Measurements from ENCODE around the gene CLECL1.
"Not testable (repeated sequence)": the region's sequence is repeated elsewhere in the genome, so short reads cannot be mapped to it uniquely, and the experiment has no call there.

The CLECL1 gene

DNA sequence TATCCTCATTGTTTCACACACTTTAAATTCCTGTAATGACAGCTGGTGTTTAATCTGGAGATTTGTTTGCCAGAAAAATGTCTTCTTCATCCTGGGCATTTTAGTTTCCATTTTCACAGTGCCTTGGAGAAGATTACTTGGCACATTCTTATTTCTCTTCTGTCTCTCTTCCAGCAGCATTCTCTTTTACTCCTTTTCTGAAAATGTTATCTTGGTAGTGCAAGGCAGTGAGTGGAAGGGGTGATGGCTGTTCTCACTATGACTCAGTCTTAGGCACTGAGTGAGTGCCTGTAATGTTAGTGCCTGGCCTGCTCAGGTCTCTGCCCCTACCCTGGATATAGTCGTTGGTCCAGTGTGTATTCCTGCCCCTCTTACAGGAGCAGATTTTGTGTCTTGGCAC is 13.1 kb downstream of the CLECL1 start:
- DNase-seq (ENCODE audit: low spot score): no peak

DNA sequence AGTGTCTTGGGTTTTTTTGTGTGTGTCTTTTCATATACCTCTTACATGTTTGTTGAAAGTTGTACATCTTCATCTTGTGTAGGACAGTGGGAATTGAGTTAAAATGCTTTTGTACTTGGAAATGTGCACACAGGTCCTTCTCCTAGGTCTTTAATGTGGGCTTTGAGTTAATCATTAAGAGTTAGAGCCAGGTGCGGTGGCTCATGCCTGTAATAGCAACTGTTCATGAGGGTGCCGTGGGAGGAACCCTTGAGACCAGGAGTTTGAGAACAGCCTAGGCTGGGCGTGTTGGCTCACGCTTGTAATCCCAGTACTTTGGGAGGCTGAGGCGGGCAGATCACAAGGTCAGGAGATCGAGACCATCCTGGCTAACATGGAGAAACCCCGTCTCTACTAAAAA is 13.9 kb downstream of the CLECL1 start:
- DNase-seq (ENCODE audit: low spot score): no peak

DNA sequence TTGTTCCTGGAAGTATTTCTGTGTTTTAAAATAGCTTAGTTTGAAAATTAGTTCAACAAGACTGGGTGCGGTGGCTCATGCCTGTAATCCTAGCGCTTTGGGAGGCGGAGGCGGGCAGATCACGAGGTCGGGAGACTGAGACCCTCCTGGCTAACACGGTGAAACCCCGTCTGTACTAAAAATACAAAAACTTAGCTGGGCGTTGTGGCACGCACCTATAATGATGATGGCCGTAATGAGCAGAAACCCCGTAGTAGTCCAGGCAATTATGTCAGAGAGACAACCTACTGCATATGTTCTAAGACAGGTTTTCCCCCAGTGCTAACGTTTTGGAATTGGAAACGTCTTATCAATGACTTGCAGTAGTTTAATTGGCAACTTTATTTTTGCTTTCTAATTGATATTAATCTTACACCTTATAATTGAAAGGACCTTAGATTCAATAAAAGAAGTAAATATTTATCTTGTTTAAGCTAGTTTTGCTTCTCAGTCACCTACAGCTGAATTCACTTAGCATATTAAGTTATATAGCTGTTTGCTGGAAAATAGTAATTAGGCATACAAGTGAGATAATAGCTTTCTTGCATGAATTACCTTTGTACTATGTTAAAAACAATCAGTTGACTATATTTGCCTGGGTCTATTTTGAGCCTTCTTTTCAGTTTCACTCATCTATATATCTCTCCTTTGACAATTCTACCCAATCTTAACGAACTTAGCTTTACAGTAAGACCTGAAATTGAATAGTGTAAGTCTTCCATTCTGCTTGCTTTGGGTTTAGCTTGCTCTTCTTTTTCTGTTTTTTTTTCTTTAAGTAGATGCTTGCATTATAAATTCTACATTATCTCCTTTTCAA is 15.6 kb downstream of the CLECL1 start:
- no peak for DNase-seq (ENCODE audit: low spot score)

DNA sequence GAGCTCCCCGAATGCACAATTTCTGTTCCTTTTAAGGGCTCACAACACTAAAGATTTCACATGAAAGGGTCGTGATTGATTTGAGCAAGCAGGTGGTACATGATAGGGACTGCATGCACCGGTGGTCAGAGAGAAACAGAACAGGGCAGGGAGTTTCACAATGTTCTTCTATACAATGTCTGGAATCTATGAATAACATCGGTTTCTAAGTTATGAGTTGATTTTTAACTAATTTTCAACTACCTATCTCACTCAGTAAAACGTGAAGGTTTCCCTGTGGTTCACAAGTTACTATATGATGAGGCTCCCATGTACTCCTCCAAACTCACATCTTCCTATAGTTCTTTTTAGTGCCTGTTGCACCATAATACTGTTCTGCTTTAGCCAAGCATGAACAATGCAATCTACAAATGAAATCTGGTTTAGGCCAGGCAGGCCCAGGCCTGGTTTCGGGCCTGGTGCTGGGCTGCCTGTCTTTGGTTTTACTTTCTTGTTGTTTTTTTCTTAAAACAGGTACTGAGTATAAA is 19.8 kb downstream of the CLECL1 start:
- not testable (repeated sequence) for DNase-seq (ENCODE audit: low spot score)

DNA sequence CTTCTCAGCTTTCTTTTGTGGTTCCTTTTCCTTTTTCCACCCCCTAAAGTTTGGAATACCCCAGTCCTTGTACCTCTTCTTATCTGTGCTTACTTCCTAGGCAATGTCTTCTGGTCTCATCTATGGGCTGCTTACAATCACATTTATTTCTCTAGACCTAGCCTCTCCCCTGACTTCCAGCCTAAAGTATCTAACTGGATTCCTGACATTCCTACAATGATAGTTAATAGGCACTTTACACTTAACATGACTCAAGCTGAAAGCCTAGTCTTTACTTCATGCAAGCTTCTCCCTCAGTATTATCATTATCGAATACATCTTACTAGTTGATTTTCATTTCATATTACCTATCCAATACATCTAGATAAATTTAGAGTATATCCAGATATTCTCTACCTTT is 21.2 kb downstream of the CLECL1 start:
- peak; percentile 31 for DNase-seq (ENCODE audit: low spot score)

DNA sequence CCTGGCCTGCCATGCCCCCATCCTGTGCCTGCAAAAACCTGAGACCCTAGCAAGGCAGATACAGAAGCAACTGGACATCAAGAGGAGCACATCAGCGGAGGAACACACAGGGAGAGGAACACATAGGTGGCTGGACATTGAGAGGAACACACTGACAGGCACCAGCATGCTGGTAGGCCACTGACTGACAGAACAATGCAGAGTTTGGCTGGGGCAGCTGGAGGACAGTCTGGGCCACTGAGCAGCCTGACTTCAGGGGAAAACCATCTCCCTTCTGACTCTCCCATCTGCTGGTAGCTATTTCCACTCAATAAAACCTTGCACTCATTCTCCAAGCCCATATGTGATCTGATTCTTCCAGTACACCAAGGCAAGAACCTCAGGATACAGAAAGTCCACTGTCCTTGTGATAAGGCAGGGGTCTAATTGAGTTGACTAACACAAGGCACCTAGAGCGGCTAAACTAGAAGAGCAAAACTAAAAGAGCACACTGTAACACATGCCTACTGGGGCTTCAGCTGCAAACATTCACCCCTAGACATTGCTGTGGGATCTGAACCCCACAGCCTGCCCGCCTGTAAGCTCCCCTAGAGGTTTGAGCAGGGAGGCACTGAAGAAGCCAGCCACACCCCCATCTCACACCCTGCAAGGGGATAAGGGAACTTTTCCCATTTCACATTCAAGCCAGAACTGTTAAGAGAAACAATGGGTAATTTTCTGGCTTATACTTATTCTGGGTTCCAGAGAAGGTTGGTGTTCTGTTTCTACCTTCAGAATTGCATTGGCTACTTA is 22.1 kb downstream of the CLECL1 start:
- no peak for DNase-seq (ENCODE audit: low spot score)

DNA sequence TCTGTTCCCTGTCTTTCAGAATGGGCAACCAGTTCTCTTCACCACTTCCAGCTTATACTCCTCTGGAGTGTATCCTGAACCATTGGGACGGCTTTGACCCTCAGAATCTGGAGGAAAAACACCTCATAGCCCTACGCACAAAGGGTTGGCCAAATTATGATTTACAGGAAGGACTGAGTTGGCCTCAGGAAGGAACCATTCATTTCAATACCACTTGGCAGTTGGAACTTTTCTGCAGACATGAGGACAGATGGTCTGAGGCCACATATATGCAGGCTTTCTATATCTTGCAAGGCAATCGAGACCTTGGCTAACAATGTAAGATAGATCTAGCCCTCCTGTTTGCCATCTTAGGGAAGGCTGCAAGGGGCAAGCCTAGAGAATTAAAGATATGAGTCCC is 24.0 kb downstream of the CLECL1 start:
- no peak for DNase-seq (ENCODE audit: low spot score)

DNA sequence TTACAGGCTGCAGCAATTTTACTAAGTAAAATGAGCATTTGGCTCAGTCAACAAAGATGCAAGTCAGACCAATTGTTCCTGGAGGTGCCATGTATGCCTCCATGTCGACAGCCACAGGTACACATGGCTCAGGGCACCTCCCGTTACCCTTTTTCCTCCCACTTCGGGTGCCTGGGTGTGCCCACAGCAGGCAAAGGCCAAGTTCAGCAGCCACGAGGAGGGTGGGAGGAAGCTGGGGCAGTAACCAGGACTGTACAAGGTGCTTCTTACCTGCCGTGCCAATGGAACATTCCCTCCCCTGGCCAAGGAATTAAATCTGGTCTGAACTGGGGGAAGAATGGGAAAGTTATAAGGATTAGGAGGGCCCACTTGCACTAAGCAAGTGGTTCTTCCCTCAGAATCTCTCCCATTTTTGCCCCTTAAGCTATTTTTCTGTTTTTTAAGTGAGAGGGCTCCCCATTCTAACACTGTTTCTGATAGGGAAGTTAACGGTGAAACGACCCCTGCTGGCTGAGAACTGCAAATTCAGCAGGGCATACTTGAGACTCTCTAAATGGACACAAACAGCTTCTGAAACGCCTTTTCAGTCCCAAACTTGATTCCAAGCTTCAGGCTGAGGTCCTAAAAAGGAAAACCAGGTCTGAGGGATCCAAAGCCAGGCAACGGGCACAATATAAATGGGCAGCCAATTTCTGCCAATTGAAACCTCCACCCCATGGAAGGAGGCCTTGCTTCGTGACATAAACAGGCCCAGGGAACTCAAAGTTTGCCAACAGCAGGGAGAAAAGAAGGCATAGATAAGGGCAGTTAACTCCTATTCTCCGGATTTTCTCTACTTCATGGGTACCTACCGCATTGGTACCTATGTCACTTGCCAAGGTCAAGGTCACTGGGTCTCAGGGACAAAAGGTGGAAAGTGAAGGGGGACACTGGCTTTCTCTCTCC is 24.8 kb downstream of the CLECL1 start:
- peak; percentile 56 for DNase-seq (ENCODE audit: low spot score)

DNA sequence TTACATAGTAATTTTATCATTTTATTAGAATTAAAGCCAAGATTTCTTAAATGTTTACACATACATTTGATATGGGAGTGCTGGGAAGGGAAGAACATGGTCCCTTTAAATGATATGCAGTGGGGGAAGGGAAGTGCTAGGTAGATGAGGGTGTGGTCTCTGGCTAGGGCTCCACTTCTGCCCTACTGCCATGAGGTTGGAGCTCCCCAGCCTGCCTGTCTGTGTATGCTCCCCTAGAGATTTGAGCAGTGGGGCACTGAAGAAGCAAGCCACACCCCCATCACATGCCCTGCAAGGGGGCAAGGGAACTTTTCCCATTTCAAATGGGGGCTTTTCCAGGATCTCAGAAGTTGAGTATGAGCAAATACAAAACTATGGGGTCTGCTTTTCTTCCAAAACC is 25.5 kb downstream of the CLECL1 start:
- no peak for DNase-seq (ENCODE audit: low spot score)

DNA sequence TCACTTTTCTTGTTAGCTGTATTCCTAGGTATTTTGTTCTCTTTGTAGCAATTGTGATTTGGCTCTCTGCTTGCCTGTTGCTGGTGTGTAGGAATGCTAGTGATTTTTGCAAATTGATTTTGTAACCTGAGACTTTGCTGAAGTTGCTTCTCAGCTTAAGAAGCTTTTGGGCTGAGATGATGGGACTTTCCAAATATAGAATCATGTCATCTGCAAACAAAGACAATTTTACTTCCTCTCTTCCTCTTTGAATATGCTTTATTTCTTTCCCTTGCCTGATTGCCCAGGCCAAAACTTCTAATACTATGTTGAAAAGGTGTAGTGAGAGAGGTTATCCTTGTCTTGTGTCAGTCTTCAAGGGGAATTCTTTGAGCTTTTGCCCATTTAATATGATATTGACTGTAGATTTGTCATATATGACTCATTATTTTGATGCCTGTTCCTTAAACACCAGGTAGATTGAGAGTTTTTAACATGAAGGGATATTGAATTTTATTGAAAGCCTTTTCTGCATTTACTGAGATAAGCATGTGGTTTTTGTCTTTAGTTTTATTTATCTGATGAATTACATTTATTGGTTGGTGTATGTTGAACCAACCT is 26.7 kb downstream of the CLECL1 start:
- DNase-seq (ENCODE audit: low spot score): no peak

DNA sequence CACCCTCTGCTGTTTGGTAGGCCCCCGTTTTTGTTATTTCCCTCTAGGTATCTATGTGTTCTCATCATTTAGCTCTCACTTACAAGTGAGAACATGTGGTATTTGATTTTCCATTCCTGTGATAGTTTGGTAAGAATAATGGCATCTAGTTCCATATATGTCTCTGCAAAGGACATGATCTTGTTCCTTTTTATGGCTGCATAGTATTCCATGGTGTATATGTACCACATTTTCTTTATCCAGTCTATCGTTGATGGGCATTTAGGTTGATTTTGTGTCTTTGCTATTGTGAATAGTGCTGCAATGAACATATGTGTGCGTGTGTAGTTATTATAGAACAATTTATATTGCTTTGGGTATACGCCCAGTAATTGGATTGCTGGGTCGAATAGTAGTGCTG is 28.3 kb downstream of the CLECL1 start:
- DNase-seq (ENCODE audit: low spot score): not testable (repeated sequence)

DNA sequence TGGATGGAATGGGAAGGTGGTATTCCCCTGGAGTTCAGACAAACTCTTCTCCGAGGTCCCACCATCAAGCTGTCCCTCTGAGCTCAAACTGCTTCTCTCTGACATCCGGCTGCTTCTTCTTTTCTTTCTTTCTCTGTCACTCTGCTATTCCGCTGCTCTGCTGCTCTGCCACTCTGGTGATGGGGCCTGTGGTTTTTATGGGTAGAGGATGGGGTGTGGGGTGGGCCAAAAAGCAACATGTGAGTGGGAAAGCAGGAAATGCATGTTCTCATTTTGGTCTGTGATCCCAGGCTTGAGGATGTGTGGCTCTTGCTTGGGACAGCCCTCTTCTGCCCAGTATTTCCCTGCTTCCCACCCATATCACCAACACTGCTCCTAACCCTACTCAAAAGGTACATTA is 30.6 kb downstream of the CLECL1 start:
- DNase-seq (ENCODE audit: low spot score): no peak

DNA sequence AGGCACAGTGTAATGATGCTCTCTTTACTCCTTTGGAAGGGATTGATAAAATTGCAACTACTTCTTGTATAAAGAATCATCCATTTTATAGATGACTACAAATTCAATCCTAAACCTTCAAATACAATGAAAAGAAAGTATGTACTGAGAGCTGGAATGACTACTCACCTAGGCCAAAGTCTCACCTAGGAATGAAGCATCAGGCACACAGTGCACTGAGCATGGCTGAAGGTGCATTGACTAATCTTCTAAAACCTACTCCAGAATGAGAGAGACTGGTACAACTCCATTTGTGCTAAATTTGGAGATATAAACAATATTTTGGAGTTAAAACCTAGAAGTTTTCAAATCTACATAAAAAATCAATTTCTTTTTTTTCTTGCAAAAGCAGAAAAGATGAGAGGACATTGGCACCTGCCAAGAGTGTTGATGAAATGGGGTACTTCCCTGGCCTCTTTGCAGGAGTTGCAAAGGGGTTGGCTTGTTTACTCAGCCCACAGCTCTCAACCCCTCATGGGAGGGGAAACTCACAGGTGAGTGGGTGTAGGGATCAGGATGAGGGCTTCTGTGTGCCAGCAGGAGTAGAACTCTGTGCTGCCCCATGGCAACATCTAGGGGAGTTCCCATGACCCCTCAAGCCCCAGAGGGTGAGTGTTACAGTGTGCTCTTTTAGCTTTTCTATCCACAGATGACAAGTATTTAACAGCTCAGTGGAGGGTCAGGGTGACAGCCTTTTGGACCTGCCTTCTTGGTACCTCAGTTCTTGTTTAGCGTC is 31.3 kb downstream of the CLECL1 start:
- no peak for DNase-seq (ENCODE audit: low spot score)

DNA sequence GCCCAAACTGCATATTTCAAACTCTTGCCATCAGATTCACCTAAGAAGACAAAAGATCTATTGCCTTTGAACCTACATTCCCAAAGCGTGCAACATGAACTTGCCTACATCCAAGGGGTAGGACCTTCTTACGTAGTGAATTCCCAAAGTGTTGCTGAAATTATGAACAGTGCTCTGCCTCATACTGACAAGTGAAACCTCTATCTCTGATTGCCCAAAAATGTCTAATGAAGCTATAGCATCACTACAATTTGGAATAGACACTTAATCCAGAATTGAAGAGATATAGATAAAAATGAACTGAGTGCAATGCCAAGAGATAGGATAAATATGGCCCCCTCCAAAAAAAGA is 32.3 kb downstream of the CLECL1 start:
- no peak for DNase-seq (ENCODE audit: low spot score)

DNA sequence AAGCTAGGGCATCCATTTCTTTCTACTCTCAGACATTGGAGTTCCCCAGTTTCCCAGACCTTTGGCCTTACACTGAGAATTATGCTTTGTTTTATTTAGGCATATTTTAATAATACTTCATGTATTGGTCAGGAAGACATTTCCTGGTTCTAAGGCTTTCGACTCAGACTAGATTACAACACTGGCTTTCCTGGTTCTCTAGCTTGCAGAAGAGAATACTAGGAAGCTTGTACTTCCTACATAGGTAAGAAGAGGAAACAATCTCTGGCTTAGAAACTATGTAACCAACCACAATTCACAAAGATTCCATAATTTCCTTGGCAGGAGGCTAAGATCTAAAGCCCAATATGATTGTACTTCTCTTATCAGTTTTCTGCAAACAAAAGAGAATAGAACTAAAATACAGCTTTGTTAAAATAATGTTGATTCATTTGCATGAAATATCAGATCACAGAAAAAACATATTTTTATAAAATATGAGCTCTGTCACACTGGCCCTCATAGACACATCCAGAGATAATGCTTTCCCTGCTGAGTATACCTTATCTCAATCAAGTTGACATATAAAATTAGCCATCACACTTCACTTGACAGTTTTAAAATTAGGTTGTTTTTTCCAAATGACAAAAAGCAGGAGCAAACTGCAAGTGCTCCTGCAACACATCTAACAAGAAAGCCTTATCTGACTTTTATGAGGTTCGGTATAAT is 32.8 kb downstream of the CLECL1 start:
- no peak for DNase-seq (ENCODE audit: low spot score)

DNA sequence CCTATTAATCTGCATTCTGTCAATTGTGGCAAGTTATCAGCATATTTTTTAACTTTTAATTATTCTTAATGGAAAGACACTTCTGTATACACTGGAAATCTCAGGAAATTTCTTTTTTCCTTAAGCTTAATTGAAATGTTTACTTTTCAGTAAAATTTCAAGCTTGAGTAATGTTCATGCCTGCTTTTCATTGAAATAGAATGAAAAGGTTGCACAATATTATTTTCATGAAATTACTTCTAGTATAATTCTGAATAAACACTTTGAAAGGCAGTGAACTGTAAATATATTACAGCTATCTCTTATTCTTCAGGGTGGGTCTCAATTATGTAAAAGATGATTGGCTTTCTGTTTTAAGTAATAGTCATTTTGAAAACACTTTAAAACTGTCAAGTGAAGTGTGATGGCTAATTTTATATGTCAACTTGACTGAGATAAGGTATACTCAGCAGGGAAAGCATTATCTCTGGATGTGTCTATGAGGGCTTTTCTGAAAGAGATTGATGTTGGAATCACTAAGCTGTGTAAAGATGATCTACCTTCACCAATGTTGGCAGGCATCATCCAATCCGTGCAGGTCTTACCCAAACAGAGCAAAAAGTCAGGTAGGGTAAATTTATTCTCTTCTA is 33.5 kb downstream of the CLECL1 start:
- DNase-seq (ENCODE audit: low spot score): no peak

DNA sequence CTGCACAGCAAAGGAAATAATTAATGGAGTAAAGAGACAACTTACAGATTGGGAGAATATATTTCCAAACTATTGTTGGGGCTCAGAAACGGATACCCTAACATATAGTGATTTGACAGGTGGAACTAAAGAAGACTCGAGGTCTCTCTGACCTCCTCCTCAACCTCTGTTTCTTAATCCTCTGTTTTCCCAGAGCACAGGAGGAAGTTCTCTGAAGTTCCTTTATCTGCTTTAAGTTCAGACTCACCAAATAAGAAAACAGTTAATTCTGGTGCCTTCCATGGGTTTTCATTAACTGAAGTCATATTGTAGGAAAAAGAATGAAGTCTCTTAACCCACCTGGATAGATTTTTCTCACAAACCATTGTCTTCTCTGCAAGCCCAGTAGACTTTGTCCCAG is 34.2 kb downstream of the CLECL1 start:
- DNase-seq (ENCODE audit: low spot score): no peak

DNA sequence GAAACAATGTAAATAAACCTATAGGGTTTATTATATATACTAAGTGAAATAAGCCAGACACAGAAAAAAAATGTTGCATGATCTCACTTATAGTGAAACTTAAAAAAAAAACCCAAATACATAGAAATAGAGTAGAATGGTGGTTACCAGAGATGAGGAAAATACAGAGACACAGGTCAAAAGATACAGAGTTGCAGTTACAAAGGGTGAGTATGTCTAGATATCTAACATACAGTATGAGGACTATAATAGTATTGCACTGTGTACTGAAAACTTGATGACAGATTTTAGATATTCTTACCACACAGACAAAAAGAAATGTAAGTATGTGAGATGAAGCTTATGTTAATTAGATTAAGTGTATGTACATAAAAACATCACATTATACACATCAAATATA is 35.3 kb downstream of the CLECL1 start:
- no peak for DNase-seq (ENCODE audit: low spot score)

DNA sequence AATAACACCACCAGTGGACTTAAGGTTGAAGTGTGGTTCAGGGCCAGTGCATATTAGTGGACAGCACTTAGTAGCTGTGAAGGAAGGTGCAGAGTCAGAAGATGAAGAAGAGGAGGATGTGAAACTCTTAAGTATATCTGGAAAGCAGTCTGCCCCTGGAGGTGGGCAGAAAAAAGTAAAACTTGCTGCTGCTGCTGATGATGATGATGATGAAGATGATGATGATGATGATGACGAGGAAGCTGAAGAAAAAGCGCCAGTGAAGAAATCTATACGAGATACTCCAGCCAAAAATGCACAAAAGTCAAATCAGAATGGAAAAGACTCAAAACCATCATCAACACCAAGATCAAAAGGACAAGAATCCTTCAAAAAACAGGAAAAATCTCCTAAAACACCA is 37.2 kb downstream of the CLECL1 start:
- DNase-seq (ENCODE audit: low spot score): not testable (repeated sequence)

DNA sequence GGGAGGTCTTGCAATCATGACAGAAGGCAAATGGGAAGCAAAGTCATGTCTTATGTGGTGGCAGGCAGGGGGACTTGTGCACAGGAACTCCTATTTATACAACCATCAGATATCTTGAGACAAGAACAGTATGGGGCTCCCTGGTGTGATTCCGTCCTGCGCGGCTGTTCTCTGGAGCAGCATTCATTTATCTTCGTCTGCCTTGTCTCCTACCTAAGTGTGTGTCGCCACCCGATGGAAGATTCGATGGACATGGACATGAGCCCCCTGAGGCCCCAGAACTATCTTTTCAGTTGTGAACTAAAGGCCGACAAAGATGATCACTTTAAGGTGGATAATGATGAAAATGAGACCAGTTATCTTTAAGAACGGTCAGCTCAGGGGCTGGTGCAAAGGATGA is 37.7 kb downstream of the CLECL1 start:
- not testable (repeated sequence) for DNase-seq (ENCODE audit: low spot score)
